Ascending aorta (tissue), 2 donors: ENCODE results near the gene SLC13A2. TPM values are rescaled to one million over a fixed set of nuclear protein-coding genes. Genes with fewer than 3 reads are reported as not detected.

Source experiments
- DNase-seq, 2 donors: peaks; one replicate each; pipeline ENCODE4 v3.0.0-alpha.2; 2019; ENCODE audit warnings: low spot score in 2 of 2
- H3K27ac ChIP-seq, 2 donors: fragments of 200-600 bp; sonication (generic); one replicate each; pipeline ENCODE4 v1.5.1; 2016 to 2017; ENCODE audit warnings: mild to moderate bottlenecking in 1 of 2
- H3K27me3 ChIP-seq: fragments of 200-600 bp; sonication (generic); one replicate; pipeline ENCODE4 v1.5.1; 2017
- H3K36me3 ChIP-seq, 2 donors: fragments of 200-600 bp; sonication (generic); one replicate each; pipeline ENCODE4 v1.5.1; 2016
- H3K4me1 ChIP-seq, 2 donors: fragments of 200-600 bp; sonication (generic); one replicate each; pipeline ENCODE4 v1.5.1; 2016 to 2017; ENCODE audit warnings: mild to moderate bottlenecking in 1 of 2
- H3K4me3 ChIP-seq, 2 donors: fragments of 200-600 bp; sonication (generic); one replicate each; pipeline ENCODE4 v1.5.1; 2016 to 2017; ENCODE audit warnings: mild to moderate bottlenecking in 1 of 2
- H3K9me3 ChIP-seq, 2 donors: fragments of 200-600 bp; sonication (generic); one replicate each; pipeline ENCODE4 v1.5.1; 2016
- CTCF ChIP-seq, 3 experiments: fragments of 200-600 bp in 2 of 3; fragments of 450-650 bp in 1 of 3; sonication (generic) in 2 of 3; IDR thresholded peaks; one replicate each; pipeline ENCODE4 v1.5.1; 2016 to 2019; ENCODE audit warnings: antibody characterized with exemption in 3 of 3, mild to moderate bottlenecking in 1 of 3, moderate library complexity in 1 of 3
- intact Hi-C: fragments of 100-400 bp; cut with DNase I; formaldehyde crosslinking; loops from one replicate; pipeline ENCODE4 v1.15.1; 2023
- total RNA-seq: library from RNA; depleted of rRNA; stranded (reverse); fragments of >200 nt; gene quantifications from one replicate; pipeline ENCODE4 v1.1.0, GENCODE V29; 2016

SLC13A2 gene
- total RNA-seq, 1 donor from 2014 or later = not detected

GRCh38 chr17:28505986-28506665, 32.7 kb downstream of the SLC13A2 start, which contains the start of gene FOXN1:
Gene FOXN1, plus strand, starts transcription at chr17:28506348. Its CDS starts 17,622 bp downstream, at chr17:28523970.
- H3K36me3 ChIP-seq = no peaks in the 10 kb centered on the region
- no peaks in the 10 kb centered on the region for H3K9me3 ChIP-seq
- intact Hi-C loops = no loop called here
- TF ChIP-seq CTCF (IDR thresholded peaks at IDR 0.05) = no peak
- no peak for DNase-seq
- no peaks in the 10 kb centered on the region for H3K4me1 ChIP-seq
- H3K27ac ChIP-seq = no peak within 1 kb of the TSS
- H3K27me3 ChIP-seq = no peaks in the 10 kb centered on the region
- no peak within 1 kb of the TSS for H3K4me3 ChIP-seq

- Histone ChIP-seq H3K4me1 (no peaks in the 10 kb centered on the region), H3K4me3 (no peak overlapping the region), H3K27me3 (no peaks in the 10 kb centered on the region), H3K9me3 (no peaks in the 10 kb centered on the region), H3K27ac (no peak overlapping the region), H3K36me3 (no peaks in the 10 kb centered on the region)
- intact Hi-C loops = no loop called here
- no peak for TF ChIP-seq CTCF (IDR thresholded peaks at IDR 0.05)
- no peak for DNase-seq
Observed at GRCh38 chr17:28506763-28507487, 33.5 kb downstream of the SLC13A2 start.

- H3K4me1 ChIP-seq = no peaks in the 10 kb centered on the region
- no peak for DNase-seq
- no peak overlapping the region for H3K27ac ChIP-seq
- no peaks in the 10 kb centered on the region for H3K36me3 ChIP-seq
- H3K9me3 ChIP-seq = no peaks in the 10 kb centered on the region
- H3K27me3 ChIP-seq = no peaks in the 10 kb centered on the region
- H3K4me3 ChIP-seq = no peak overlapping the region
- intact Hi-C loops = no loop called here
- no peak for TF ChIP-seq CTCF (IDR thresholded peaks at IDR 0.05)
Observed at GRCh38 chr17:28507567-28508203, 34.2 kb downstream of the SLC13A2 start.

- Histone ChIP-seq H3K4me1 (no peaks in the 10 kb centered on the region), H3K27ac (no peak overlapping the region), H3K9me3 (no peaks in the 10 kb centered on the region), H3K27me3 (no peaks in the 10 kb centered on the region), H3K4me3 (no peak overlapping the region), H3K36me3 (no peaks in the 10 kb centered on the region)
- no peak for DNase-seq
- no peak for TF ChIP-seq CTCF (IDR thresholded peaks at IDR 0.05)
- intact Hi-C loops = no loop called here
Observed at GRCh38 chr17:28508211-28508724, 34.8 kb downstream of the SLC13A2 start.

GRCh38 chr17:28509789-28510188, 36.3 kb downstream of the SLC13A2 start:
- TF ChIP-seq CTCF (IDR thresholded peaks at IDR 0.05) = no peak
- intact Hi-C loops = no loop called here
- Histone ChIP-seq H3K27ac (no peak overlapping the region), H3K9me3 (no peaks in the 10 kb centered on the region), H3K4me3 (no peak overlapping the region), H3K27me3 (no peaks in the 10 kb centered on the region), H3K36me3 (no peaks in the 10 kb centered on the region), H3K4me1 (no peaks in the 10 kb centered on the region)
- no peak for DNase-seq
